Measurements from ENCODE around the gene ANKUB1. TPM values are rescaled to one million over a fixed set of nuclear protein-coding genes. Genes with fewer than 3 reads are reported as not detected.

The ANKUB1 gene
- total and polyA plus RNA-seq, 9 donors = 0.16 TPM; not detected in 8

DNA sequence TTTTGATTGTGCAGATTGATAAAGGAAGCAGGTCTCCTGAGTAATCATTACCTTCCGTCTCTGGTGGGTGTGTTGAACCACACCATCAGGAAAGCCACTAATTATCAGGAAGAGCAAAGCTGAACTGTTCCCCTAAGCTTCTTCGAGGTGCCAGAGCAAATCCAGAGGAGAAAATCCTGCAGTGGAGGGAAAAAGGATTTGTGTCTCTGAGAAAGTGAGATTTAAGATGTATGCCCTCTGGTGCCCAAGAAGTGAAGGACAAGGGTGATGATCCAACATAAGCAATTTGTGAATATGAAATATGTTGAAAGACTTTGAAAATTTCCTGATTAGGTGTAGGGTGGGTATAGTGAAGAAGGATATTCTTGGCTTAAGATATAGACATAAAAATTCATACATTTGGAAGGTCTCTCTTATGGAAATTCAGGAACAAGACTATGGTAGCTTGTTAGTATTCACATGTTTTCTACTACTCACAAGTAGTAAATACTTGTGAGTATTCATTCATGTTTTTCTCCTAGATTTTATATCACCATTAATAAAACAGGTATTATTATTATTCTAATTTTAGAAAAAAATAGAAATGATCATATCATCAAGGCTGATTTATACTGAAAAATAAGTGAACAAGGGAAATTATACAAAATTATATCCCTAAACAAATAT, 74.8 kb downstream of the ANKUB1 start:
- H3K4me3 ChIP-seq (ENCODE audit: low read length) = no peak overlapping the region
- DNase-seq = peak; percentile 86
- no peaks in the 10 kb centered on the region for H3K9me3 ChIP-seq (replicated peaks; ENCODE audit: control insufficient read depth, low read depth, low read length)
- H3K36me3 ChIP-seq (ENCODE audit: control insufficient read depth, insufficient read depth, low read length) = no peaks in the 10 kb centered on the region
- no peaks in the 10 kb centered on the region for H3K4me1 ChIP-seq (ENCODE audit: control insufficient read depth, insufficient read depth, low read length)
- 0% methylated on average over 1 of the region's 2 CpGs for WGBS (ENCODE audit: insufficient coverage)
- no peak overlapping the region for H3K27ac ChIP-seq (ENCODE audit: low read length)
- no peaks in the 10 kb centered on the region for H3K27me3 ChIP-seq (ENCODE audit: control insufficient read depth, insufficient read depth, low read length)

DNA sequence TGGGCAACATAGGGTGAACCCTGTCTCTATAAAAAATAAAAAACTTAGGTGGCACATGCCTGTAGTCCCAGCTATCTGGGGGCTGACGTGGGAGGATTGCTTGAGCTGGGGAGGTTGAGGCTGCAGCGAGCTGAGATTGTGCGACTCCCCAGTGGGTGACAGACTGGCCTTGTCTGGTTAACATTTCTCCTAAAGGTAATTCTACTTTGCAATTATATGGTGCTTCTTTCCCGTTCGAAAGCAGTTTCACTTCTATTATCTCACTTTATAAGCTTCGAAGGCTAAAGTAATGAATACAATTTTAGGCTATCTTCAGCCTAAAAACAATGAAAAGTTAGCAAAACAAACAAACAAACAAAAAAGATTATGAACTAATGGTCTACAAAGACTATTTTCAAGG, 75.4 kb downstream of the ANKUB1 start:
- no peak overlapping the region for H3K4me3 ChIP-seq (ENCODE audit: low read length)
- no CpG with 5 or more reads among the region's 6 CpGs for WGBS (ENCODE audit: insufficient coverage)
- no peak for DNase-seq
- no peaks in the 10 kb centered on the region for H3K36me3 ChIP-seq (ENCODE audit: control insufficient read depth, insufficient read depth, low read length)
- no peak overlapping the region for H3K27ac ChIP-seq (ENCODE audit: low read length)
- H3K4me1 ChIP-seq (ENCODE audit: control insufficient read depth, insufficient read depth, low read length) = no peaks in the 10 kb centered on the region
- H3K9me3 ChIP-seq (replicated peaks; ENCODE audit: control insufficient read depth, low read depth, low read length) = no peaks in the 10 kb centered on the region
- no peaks in the 10 kb centered on the region for H3K27me3 ChIP-seq (ENCODE audit: control insufficient read depth, insufficient read depth, low read length)

DNA sequence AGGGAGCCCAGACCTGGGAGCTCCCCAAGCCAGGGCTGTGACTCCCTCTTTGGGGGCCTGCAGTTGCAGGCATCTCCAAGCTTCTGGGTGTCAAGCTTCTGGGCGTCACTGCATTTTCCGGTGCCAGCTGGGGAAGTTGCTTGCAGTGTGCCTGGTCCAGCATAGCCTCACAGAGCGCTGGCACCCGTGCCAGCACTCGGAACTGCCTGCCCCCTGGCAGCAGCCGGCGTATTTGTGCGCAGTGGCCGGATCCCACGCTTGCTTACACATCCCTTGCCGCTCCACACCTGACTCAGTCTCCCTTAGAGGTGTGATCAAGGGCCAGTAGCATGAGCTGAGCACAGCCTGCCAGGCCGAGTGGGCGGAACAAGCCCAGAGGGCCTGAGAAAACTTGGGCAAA, 77.1 kb downstream of the ANKUB1 start:
- H3K36me3 ChIP-seq (ENCODE audit: control insufficient read depth, insufficient read depth, low read length) = no peaks in the 10 kb centered on the region
- WGBS (ENCODE audit: insufficient coverage) = 89% methylated on average over 11 of the region's 13 CpGs
- H3K27me3 ChIP-seq (ENCODE audit: control insufficient read depth, insufficient read depth, low read length) = no peaks in the 10 kb centered on the region
- H3K4me1 ChIP-seq (ENCODE audit: control insufficient read depth, insufficient read depth, low read length) = no peaks in the 10 kb centered on the region
- H3K27ac ChIP-seq (ENCODE audit: low read length) = no peak overlapping the region
- H3K9me3 ChIP-seq (replicated peaks; ENCODE audit: control insufficient read depth, low read depth, low read length) = no peaks in the 10 kb centered on the region
- no peak for DNase-seq
- no peak overlapping the region for H3K4me3 ChIP-seq (ENCODE audit: low read length)

DNA sequence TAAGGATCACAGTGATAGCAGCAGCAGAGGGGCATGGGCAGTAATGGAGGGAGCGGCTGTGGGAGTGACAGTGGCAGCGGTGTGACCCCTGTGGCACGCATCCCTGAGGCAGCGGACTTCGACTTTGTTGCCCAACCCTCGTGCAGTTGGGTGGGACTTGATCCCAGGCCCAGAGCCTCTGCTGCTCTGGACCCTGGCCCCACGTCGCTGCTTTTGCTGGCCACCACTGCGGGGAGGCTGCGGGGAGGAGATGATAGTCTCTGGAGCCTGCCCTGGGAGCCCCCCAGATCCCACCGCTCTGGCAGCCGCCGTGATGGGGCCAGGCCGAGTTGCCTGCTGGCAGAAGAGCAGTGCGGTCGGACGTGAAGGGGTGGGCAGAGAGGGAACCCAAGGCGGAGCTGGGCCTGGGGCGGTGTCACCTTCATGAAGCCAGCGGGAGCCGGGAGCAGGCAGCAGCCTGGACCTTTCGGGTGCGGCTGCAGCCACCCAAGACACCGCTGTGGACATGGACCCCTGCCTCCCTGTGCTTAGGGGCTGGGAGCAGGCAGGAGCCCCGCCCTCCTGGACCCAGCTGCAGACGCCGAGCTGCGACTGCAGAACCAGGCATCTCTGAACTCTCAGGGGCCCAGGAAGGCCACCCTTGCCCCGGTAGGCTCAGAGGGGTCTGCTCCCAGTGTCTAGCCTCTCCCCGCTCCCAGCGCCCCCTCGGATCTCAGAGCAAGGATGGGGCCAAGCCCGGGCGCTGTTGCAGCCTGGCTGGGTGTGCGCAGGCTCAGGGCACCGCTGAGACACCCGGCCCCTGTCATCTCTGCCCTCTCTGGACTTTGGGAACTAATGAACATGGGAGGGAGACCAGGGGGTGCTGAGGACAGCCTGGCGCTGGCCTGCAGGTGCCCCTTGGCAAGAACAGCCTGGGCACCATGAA, 78.4 kb downstream of the ANKUB1 start:
- H3K4me3 ChIP-seq (ENCODE audit: low read length) = no peak overlapping the region
- no peaks in the 10 kb centered on the region for H3K36me3 ChIP-seq (ENCODE audit: control insufficient read depth, insufficient read depth, low read length)
- H3K9me3 ChIP-seq (replicated peaks; ENCODE audit: control insufficient read depth, low read depth, low read length) = no peaks in the 10 kb centered on the region
- H3K4me1 ChIP-seq (ENCODE audit: control insufficient read depth, insufficient read depth, low read length) = peaks cover 6% of the 10 kb centered on the region
- no peak overlapping the region for H3K27ac ChIP-seq (ENCODE audit: low read length)
- no peaks in the 10 kb centered on the region for H3K27me3 ChIP-seq (ENCODE audit: control insufficient read depth, insufficient read depth, low read length)
- no peak for DNase-seq
- 88% methylated on average over 35 of the region's 38 CpGs for WGBS (ENCODE audit: insufficient coverage)

Other genes with a start within 250 kb of the ANKUB1 start
- gene WWTR1, start 134.5 kb downstream of the ANKUB1 start, total RNA-seq = 35.5 TPM
- 10 to 100 TPM; 47.1 to 88.5 (median 74.8) TPM for gene WWTR1, start 134.5 kb downstream of the ANKUB1 start, polyA plus RNA-seq (ENCODE audit: insufficient read depth in 1 of 8, insufficient read length in 8 of 8, low replicate concordance in 1 of 8)
- 40.3 TPM for gene COMMD2, start 40.1 kb downstream of the ANKUB1 start, total RNA-seq
- 10 to 100 TPM; 27.3 to 37.0 (median 32.6) TPM for gene COMMD2, start 40.1 kb downstream of the ANKUB1 start, polyA plus RNA-seq (ENCODE audit: insufficient read depth in 1 of 8, insufficient read length in 8 of 8, low replicate concordance in 1 of 8)
- 43.7 TPM for gene RNF13, start 20.7 kb upstream of the ANKUB1 start, total RNA-seq
- 10 to 100 TPM; 29.3 to 34.9 (median 32.6) TPM for gene RNF13, start 20.7 kb upstream of the ANKUB1 start, polyA plus RNA-seq (ENCODE audit: insufficient read depth in 1 of 8, insufficient read length in 8 of 8, low replicate concordance in 1 of 8)
- gene PFN2, start 178.3 kb upstream of the ANKUB1 start, total RNA-seq = 98.9 TPM
- 100 to 1,000 TPM; 218 to 270 (median 247) TPM for gene PFN2, start 178.3 kb upstream of the ANKUB1 start, polyA plus RNA-seq (ENCODE audit: insufficient read depth in 1 of 8, insufficient read length in 8 of 8, low replicate concordance in 1 of 8)

Data from muscle of leg (tissue), 11 donors.